ENCODE results near the gene NEDD9.

NEDD9 gene

DNA sequence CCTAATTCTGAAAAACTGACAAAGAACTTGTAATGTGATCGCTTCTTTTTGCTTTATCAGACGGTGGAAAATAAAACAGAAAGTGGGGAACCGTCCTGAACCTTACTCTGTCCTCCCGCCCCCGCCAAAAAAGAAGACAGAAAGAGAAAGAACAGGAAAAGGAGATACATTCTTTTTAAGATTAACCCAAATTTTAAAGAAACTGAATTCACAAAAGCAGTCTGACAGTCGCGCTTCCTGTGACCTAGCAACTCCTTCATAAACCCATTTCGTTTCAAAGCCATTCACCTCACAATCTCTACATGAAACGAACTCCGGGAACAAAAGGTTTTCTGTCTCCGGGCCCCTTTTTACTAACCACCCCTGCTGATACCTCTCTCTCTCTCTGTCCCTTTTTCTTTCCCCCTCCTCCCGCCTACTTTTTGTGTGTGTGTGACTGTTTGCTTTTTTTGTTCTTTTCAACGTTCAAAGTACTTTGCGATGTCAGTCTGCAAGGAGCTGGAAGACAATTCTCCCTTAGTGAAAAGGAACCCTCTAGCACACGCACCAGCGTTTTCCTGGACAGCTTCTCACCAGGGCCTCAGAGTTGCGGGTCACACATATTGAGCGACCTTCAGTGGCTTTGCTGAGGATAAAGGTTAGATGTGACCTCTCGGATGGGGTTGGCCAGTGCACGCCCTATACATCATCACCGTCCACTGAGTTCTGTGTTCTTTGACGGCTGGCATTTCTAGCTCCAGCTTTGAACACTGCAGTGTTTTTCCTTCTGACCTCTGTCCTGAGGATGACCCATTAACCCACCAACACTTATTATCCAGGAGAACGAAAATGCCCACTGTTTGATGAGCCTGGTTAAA is 530 bp upstream of the NEDD9 start:
- DNase-seq, result no peak

DNA sequence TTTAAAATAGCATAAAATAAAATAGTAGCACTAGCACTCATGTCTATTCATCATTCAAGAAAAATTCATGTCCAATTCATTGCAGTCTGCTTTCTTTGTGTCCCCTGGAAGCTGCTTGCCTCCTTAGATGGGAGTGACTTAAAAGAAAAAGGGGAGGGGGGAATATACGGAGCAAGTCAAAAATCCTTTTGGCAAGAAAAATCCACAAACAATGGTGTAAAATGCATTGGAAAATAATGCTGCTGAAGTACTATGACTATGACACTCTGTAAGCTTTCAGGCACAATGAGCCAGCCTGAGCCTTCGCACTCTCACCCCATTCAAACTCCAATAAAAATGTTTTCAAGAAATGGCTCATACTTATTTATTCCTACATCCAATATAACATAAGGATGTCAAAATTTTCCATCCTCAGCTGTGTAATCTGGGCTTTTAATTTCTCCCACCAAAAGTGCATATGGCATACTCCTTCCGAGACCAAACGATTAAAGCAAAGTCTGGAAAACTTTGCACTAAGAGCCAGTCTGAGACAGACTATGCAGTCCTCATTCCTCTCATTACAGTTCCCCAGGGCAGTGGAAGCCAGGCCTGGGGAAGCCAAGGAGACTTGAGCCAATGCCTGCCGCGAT is 790 bp downstream of the NEDD9 start:
- DNase-seq, result no peak

DNA sequence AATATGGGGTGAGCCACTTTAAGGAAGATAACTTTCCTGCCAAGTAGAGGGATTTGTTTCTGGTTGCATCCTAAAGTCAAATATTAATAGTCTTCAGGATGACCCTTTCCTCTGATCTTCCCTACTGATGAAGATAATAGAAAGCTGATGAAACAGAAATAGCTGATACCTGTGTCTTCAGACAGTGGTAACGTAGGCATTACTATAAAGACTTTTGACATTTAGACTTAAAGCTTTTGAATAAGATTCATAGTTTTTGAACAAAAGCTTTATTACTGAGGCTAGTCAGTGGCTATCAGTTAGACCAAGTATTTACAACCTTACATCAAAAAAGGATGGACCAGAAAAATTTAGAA is 1.4 kb downstream of the NEDD9 start:
- no peak for DNase-seq

DNA sequence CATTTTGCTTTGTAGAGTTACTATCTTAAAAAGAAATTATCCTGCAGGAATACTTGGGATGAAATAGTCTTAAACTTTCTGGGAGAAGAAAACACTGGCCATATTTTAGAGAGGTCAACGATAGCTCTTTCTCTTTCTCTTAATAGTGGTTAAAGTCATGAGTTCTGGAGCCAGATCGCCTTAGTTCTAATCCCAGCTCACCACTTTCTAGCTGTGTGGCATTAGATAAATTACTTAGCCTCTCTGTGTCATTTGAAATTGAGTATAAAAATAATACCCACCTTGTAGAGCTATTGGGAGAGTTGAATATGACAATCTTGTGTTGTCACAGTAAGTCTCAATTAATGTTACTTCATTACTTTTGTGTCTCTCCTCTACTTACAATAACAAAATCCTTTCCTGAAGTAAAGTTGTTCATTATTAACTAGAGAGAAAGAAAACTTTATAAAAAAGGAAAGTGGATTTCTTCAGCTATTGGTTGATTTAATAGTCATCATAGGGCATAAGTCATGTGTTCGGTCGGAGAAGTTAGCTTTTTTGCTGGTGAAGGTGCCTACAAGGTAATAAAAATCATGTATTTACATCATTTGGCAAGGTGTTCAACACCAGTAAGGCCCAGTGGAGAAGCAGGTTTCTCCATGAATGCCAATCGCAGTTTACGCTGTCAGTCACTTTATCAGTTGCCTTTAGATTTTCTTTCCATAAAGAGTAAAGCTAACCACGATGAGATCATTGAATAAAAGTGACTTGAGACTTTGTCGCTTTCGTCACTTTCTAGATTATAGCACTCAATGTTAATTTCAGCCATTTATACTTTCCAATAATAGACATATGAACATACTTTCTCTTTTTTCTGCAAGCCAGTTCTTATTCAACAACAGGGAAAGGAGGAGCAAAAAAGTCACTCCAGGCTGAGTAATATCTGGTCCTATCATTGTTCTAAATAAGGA is 2.0 kb downstream of the NEDD9 start:
- DNase-seq, result no peak

DNA sequence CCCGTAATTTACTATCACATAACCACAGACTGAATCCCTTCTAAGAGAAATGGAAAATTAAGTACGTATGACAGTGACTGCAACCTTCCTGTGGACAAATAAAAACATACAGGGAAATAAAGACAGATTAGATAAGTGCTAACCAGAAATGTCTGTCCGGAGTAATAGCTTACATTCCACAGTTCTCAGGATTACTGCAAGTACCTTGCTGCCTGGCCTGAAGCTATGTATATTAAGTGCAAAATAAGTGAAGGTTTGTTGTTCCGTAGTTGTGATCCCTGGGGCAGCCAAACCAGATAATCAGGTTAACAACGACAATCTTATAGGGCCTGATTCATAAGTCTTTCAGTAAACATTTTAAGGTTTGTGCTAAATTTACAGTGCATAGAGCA is 2.8 kb downstream of the NEDD9 start:
- DNase-seq, result no peak

DNA sequence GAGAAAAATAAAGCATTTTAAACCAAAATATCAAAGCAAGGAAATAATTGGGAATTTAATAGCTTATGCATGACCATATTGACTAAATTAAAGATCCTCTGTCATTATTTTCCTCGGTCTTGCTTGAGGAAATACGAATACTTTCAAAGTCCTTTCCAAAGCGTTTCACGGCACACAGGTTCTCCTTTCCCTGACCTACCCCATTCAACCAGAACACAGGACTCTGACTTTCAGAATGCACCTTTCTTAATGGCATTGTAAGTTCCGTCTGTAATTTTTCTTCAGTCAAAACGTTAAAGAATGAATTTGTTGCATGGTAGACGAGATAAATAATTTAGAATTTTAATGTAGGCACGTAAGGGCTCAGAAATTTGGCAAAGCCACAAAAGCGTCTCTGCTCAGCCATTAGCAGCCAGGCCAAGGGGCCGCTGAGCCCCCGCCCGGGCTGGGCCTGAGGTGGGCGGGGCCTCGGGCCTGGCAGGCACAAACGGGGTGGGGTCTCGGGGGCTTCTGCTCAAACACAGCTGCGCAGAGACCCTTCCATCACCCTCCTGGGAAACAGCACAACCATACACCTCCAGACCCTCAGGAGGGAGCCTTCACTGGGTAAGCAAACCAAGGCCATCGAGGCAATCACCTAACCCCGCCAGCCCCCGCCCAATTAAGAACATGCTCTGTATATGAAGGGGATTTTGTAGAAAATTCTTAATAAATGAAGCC is 3.4 kb downstream of the NEDD9 start:
- DNase-seq, result no peak

DNA sequence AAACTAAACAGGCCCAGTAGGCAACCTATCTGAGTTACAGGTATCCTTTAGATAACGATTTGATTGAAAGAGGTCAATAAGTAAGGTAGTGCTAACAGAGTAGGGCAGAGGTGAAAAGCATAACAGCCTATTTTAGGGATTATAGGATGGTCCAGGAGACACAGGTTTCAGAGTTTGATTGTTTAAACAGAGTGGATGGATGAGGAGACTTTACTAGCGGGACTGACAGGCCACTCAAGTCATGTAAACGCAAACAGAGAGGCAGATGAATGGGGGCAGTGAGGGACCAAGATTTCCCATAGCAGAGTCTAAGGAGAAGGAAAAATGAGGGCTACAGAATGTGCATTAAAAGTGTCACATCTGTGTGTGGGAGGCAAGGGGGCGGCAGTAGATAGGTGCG is 4.8 kb downstream of the NEDD9 start:
- no peak for DNase-seq

DNA sequence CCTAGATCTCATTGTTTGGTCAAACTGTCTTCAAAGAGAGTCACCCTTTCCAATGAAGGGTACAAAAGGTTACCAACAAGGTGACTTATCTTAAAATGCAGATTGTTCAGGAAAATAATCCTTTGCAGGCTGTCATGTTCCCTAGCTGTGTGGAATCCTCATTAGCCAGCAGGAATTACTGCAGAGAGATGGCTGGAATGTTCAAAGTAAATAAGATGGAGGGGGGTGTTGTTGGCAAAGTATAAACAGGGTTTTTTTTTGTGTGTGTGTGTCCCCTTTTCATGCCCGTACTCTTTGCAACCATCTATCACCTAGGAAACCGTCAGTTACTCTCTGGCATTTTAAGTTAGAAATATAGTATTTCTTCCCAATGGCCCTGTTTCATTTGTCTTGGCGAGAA is 6.5 kb downstream of the NEDD9 start:
- no peak for DNase-seq

DNA sequence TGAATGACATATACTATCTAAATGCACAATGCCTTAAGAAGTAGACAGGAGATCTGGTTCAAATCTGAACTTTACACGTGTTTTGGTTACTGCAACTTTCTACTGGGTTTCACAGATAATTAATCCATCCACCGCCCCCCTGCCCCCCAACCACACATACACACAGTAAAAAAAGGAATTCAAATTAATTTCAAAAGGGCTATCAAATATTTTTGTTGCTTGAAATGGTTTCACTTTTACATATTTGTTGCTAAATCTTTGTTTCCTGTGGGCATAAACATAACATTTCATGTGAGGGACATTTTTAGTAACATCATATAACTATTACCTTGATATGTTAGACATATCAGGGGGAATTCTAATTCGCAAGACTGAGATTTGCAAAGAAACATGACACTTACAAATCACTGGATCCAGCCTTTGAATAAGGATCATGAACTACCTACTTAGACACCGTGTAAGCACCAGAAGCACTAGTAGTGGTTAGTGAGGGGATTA is 7.5 kb downstream of the NEDD9 start:
- DNase-seq, result no peak

DNA sequence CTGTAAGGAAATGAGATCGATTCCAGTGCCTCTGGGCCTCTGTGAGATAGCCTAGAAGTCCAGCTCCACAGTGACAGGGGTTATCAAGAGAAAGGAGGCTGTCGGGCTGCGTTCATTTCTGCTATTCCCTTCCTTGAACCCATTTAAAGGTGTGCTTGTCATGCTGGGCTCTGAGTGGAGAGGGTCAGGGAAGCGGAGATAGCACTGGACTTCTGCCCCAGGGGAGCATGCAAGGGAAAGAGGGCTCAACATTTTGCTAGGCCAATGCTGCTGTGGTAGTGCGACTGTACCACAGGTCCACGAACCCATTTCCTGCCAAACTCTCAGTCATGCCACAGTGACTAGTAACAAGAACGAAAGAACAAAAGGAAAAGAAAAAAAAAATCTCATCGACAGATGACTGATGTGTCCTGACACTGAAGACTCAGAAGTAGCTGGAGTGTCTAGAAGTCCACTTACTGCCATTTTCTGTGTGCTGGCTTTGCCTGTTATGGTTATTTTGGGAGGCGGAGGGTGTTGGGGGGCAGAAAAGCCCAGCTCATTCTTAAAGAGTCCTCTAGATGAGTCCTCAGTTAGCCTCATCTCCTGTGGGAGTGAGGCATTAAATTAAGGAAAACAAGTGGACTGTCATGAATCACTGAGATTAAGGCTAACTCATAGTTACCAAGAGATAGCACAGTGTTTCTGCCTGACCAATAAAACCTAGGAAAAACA is 8.1 kb downstream of the NEDD9 start:
- peak; percentile 70 for DNase-seq

DNA sequence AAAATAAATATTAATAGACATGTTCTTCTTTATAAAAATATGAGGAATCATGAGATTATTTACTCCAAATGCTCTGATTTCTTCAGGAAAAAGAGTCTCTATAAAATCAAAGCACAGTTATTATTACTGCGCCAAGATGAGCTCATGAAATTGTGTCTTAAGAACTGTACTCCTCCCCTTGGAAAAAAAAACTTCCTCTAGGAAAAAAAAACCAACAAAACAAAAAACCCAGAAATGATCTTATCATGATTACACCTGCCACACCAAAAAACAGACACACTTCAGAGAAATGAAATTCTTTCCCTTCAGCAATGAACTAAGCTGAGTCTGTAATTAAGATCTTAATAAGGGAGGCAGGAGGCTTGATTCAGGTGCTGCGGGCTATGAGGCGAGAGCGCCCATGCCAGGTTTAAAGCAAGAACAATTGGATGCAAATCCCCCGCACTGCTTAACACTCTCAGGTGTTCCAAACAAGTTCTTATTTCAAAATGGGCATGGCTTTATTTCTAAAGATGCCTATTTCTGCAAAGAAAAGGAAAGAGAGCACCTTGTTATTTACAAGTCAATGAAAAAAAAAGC is 9.1 kb downstream of the NEDD9 start:
- DNase-seq, result no peak

DNA sequence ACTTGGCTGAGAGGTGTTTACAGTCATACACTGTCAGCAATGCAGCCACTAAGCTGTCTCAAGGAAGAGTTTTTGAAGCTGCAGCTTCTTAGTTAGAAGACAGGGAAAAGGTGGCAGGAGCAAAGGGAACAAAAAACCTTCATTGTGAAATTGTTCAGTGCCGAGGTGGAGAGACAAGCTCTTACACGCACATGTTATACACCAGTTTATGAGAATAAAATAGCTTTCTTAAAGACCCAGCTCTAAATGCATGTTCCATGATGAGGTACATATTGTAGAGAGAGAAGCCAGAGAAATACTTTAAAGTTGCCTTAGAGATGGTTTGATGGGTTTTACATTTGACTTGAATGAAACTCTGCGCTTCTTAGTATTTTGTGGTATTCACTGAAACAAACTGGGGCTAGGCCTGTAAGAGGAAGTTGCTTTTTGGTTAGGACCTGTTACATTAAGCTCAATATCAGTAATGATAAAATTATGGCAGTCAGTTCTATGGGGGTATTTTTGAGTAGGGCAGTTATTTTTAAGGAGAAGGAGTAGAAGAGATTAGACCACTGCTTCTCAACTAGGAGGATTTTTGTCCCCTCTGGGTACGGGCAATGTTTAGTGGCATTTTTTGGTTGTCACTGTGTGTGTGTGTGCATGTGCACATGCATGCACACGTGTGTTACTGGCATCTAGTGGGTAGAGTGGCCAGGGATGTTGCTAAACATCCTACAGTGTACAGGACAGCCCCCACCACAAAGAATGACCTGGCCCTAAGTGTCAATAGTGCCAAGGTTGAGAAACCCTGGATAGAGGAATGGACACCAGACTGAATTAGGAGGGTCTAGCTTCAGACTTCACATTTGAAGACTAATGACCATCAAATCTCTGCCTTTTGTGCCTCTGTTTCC is 9.8 kb downstream of the NEDD9 start:
- DNase-seq, result no peak

DNA sequence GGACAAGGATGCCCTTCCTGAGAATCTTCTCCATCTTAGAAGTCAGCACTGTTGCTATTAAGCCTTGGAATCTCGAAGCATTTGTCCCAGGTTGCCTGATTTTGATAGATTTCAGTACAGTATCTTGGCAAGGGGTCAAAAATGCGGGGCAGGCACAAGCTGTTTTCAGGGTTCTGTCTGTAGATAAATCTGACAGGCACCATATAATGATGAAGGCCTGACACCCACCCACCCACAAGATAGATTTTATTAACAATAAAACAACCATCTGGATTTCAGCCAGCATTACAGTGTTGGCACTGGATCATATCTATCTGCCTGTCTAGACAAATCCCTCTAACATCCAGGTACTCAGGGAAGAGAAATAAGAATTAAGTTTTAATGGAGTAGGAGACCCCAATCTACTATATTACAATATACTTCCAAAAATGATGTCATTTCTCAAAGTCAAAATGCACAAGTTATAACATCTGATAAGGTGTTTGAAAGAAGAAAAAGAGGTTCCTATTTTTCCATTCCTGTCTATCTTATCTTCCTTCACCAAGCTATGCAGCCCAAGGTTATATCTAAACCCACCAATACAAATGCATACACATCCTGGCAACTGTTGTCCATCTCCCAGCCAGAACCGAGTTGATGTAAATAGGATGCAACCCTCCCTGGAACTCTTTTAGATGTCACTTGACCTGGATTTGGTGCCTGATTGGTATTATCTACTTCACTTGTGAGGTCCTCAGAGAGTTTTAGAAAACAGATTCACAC is 10.7 kb downstream of the NEDD9 start:
- DNase-seq, result no peak

DNA sequence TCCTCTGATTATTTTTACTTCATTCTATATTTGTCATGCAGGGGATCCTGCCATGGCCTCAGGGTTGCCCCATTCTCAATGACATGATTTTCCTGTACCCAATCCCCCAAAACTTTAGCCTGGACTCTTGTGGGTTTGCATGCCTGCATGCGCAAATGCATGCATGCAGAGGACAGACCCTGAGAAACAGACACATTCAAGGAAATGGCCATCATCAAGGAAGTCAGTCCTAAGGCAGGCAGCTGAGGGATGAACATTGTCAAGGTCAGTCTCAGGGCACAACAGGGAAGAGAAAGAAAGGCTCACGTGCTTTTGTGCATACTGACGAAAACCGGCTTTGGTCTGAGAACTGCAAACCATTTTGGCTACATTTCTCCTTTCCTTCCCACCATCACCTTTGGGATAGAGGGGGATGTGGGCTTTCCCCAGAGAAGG is 13.1 kb downstream of the NEDD9 start:
- no peak for DNase-seq

DNA sequence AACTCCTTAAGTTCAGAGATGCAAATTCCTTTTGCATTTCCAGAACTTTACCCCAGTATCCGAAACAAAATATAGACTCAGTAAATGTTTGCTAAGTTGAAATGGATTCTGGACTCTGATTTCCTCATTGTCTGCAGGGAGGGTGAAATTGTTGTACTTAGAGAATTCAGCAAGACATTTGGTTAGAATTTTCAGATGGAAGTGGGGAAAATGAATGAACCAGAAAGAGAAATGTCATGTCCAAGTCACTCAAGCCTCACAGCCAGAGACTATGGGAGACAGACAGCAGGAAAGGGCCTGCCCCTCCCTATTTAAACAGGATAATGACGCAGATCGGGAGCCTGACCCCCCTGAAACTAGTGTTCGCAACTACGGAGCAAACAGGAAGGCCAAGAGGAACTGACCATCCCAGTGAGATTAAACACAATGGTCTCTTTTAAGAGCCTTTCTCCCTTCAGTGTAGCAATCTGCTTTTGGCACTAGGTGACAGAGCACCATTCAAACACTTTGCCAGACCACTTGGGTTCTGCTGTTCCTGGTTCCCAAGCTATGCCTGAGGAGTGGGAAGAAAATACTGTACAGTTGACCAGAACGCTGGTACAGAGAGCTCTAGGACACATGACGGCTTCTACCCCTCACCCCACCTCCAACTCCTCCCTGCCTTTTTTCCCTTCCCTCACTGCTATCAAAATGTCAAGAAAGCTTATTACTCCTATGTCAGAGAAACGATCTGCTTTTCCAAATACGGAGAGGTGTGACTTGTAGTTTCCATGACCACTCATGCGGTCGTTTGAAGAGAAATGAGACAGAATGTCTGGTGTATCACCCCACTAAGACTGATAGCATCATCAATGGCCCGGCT is 13.7 kb downstream of the NEDD9 start:
- DNase-seq, result no peak

DNA sequence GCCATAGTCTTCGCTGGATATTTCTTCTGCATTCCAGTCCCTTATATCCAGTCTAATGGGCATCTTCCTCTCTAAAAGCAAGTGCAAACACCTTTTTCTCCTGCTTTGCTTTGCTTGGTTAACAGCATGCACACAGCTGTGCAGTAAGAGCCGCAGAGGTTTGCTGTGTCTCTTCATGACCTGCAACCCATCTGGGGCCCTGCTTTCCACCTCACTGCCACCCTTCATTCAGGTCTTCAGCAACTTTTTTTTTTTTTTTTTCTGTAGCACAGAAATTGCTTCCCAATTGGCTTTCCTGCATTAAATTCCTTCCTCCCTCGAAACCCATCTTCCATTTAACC is 14.4 kb downstream of the NEDD9 start:
- DNase-seq, result no peak

DNA sequence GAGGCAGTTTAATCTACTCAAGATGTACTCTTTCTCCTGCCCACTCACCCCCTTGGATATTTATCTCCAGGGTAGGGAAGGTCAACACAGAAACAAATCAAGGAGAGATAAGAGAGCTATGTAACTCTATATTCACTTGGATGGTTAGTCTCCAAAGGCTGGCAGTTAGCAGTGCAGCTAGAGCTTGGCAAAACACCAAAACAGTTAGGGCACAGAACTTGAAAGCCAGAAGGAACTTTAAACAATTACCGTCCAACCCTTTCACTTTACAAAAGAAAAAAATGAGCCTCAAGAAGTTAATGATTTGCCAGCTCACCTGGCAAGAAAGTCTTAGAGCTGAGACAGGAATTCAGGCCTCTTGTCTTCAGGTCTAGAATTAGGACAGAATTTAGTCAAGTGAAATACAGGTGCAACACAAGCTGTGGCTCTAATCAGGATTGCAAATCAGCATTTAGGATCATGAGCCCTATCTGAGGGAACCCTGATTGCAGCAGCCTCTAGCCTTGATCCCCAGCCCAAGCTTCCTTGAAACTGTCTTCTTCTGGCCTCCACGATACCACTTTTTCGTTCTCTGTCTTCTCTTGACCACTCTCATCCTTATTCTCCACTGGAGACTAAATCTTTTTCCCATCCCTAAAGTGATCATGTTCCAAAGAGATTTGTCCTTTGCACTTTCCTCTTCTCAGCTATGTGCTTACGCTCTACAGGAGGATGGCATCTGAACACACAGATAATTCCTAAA is 14.9 kb downstream of the NEDD9 start:
- no peak for DNase-seq

DNA sequence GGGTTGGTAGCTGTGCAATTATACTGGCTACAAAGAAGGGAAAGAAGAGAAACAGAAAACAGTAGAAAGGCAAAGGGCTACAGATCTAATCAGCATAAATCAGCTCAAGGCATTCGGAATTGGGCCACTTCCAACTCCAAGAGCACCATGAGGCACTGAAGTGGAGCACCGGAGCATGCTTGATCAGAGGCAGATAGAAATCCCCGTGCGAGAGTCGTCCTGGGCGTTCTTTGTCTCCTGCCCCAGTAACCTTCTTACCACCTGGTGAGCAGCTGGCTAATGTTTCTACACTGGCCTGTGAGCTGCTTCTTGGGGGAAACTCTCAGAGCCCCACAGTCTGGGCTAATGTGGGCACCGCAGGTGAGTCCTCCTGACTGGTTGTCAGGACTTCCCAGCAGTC is 16.7 kb downstream of the NEDD9 start:
- no peak for DNase-seq
